GM19328 (cell line): Measurements from ENCODE around the gene PIK3CD.

ENCODE experiments used
- ATAC-seq: cut with Tn5 transposase; IDR thresholded peaks from one replicate; pipeline ENCODE4 v1.9.1; 2021; ENCODE audit warnings: mild to moderate bottlenecking, moderate library complexity; ENCODE audit not compliant: unreplicated experiment

PIK3CD gene

GRCh38 chr1:9651565-9652378 is at the start of gene PIK3CD:
Gene PIK3CD, plus strand, starts transcription at chr1:9651731. Its CDS starts 58,725 bp downstream, at chr1:9710456.
- no peak for ATAC-seq

- ATAC-seq: no peak
Observed at GRCh38 chr1:9601942-9602793, 49.4 kb upstream of the PIK3CD start.

GRCh38 chr1:9602794-9603167 is 48.8 kb upstream of the PIK3CD start:
- no peak for ATAC-seq

GRCh38 chr1:9603307-9603706 is 48.2 kb upstream of the PIK3CD start:
- no peak for ATAC-seq

- ATAC-seq: no peak
Observed at GRCh38 chr1:9603766-9604753, 47.5 kb upstream of the PIK3CD start.

GRCh38 chr1:9604836-9605235 is 46.7 kb upstream of the PIK3CD start:
- no peak for ATAC-seq

- no peak for ATAC-seq
Observed at GRCh38 chr1:9605946-9606455, 45.5 kb upstream of the PIK3CD start.

- no peak for ATAC-seq
Observed at GRCh38 chr1:9606458-9606857, 45.1 kb upstream of the PIK3CD start.

- no peak for ATAC-seq
Observed at GRCh38 chr1:9606948-9607347, 44.6 kb upstream of the PIK3CD start.

GRCh38 chr1:9607352-9607751 is 44.2 kb upstream of the PIK3CD start:
- ATAC-seq: no peak

GRCh38 chr1:9609998-9610397 is 41.5 kb upstream of the PIK3CD start:
- no peak for ATAC-seq

- no peak for ATAC-seq
Observed at GRCh38 chr1:9610548-9610947, 41.0 kb upstream of the PIK3CD start.

- ATAC-seq: no peak
Observed at GRCh38 chr1:9611716-9612115, 39.8 kb upstream of the PIK3CD start.

- ATAC-seq: no peak
Observed at GRCh38 chr1:9612162-9612845, 39.2 kb upstream of the PIK3CD start.

- no peak for ATAC-seq
Observed at GRCh38 chr1:9612871-9613624, 38.5 kb upstream of the PIK3CD start.

- no peak for ATAC-seq
Observed at GRCh38 chr1:9613625-9614299, 37.8 kb upstream of the PIK3CD start.

- ATAC-seq: no peak
Observed at GRCh38 chr1:9615316-9616063, 36.0 kb upstream of the PIK3CD start.
